GM23338 (cell line): Measurements from ENCODE around the gene WWC1. TPM values are rescaled to one million over a fixed set of nuclear protein-coding genes. Genes with fewer than 3 reads are reported as not detected.
"Not testable (repeated sequence)": the region's sequence is repeated elsewhere in the genome, so short reads cannot be mapped to it uniquely, and the experiment has no call there.

Experiments used
- ATAC-seq: fragments of 200-7000 bp; cut with Tn5 transposase; 3 replicates; pipeline ENCODE4 v1.9.1; 2020
- DNase-seq: peaks from one replicate; pipeline ENCODE4 v3.0.0-alpha.2; 2015; ENCODE audit warnings: low spot score
- H2AFZ ChIP-seq: fragments of 200-600 bp; sonication (generic); 2 replicates; pipeline ENCODE4 v1.8.0; 2016; ENCODE audit warnings: antibody characterized with exemption, mild to moderate bottlenecking, moderate library complexity
- H3F3A ChIP-seq: fragments of 200-600 bp; sonication (generic); replicated peaks from 2 replicates; pipeline ENCODE4 v1.8.0; 2017; ENCODE audit warnings: antibody characterized with exemption, mixed run types, low read depth
- H3K27ac ChIP-seq: fragments of 200-600 bp; sonication (generic); 2 replicates; pipeline ENCODE4 v1.6.1; 2016; ENCODE audit warnings: low read depth
- H3K27me3 ChIP-seq: fragments of 200-600 bp; sonication (generic); 2 replicates; pipeline ENCODE4 v1.8.0; 2016; ENCODE audit warnings: mild to moderate bottlenecking, mixed run types, moderate library complexity; ENCODE audit not compliant: insufficient read depth
- H3K36me3 ChIP-seq: fragments of 200-600 bp; sonication (generic); 2 replicates; pipeline ENCODE4 v1.8.0; 2016; ENCODE audit warnings: mild to moderate bottlenecking; ENCODE audit not compliant: insufficient read depth
- H3K4me1 ChIP-seq: fragments of 200-600 bp; sonication (generic); 2 replicates; pipeline ENCODE4 v1.8.0; 2016; ENCODE audit warnings: mild to moderate bottlenecking, moderate library complexity; ENCODE audit not compliant: insufficient read depth
- H3K4me2 ChIP-seq: fragments of 200-600 bp; sonication (generic); 2 replicates; pipeline ENCODE4 v1.7.1; 2017; ENCODE audit warnings: mixed run types
- H3K4me3 ChIP-seq: fragments of 200-600 bp; sonication (generic); 2 replicates; pipeline ENCODE4 v1.6.1; 2016; ENCODE audit warnings: mixed run types
- H3K79me2 ChIP-seq: fragments of 200-600 bp; sonication (generic); replicated peaks from 2 replicates; pipeline ENCODE4 v1.8.0; 2017; ENCODE audit warnings: mild to moderate bottlenecking; ENCODE audit not compliant: insufficient read depth
- H3K9me2 ChIP-seq: fragments of 200-600 bp; sonication (generic); 2 replicates; pipeline ENCODE4 v1.8.0; 2017; ENCODE audit not compliant: insufficient read depth
- H4K20me1 ChIP-seq: fragments of 200-600 bp; sonication (generic); replicated peaks from 2 replicates; pipeline ENCODE4 v1.8.0; 2017; ENCODE audit warnings: mild to moderate bottlenecking; ENCODE audit not compliant: insufficient read depth
- H3K27ac Mint-ChIP-seq: 2 replicates; pipeline ENCODE4 v1.8.0; 2020; ENCODE audit warnings: inconsistent platforms, mild to moderate bottlenecking, moderate library complexity, mixed read lengths
- H3K27me3 Mint-ChIP-seq: 3 replicates; pipeline ENCODE4 v1.8.0; 2022; ENCODE audit warnings: low read depth, mild to moderate bottlenecking, moderate library complexity, mixed read lengths, inconsistent platforms; ENCODE audit not compliant: insufficient read depth, poor library complexity
- H3K36me3 Mint-ChIP-seq: 3 replicates; pipeline ENCODE4 v1.8.0; 2021; ENCODE audit warnings: low read depth, mild to moderate bottlenecking, inconsistent platforms, moderate library complexity, mixed read lengths
- H3K4me1 Mint-ChIP-seq: 3 replicates; pipeline ENCODE4 v1.8.0; 2020; ENCODE audit warnings: mild to moderate bottlenecking, inconsistent platforms, mixed read lengths
- H3K4me3 Mint-ChIP-seq: 3 replicates; pipeline ENCODE4 v1.8.0; 2021; ENCODE audit warnings: moderate library complexity, mild to moderate bottlenecking, inconsistent platforms, mixed read lengths
- H3K9me3 Mint-ChIP-seq: 3 replicates; pipeline ENCODE4 v1.8.0; 2020; ENCODE audit warnings: moderate library complexity, mild to moderate bottlenecking, inconsistent platforms, mixed read lengths
- CREB1 ChIP-seq: fragments of 250-450 bp; sonication (Bioruptor Pico); IDR thresholded peaks from 2 replicates; pipeline ENCODE4 v1.5.0; 2020; ENCODE audit warnings: low read depth, mild to moderate bottlenecking, moderate library complexity
- EZH2 ChIP-seq: fragments of 200-600 bp; sonication (generic); IDR thresholded peaks from one replicate; pipeline ENCODE4 v1.8.0; 2017; ENCODE audit warnings: antibody characterized with exemption, mild to moderate bottlenecking, low read depth; ENCODE audit not compliant: unreplicated experiment
- JUNB ChIP-seq: IDR thresholded peaks from one replicate; pipeline ENCODE4 v1.6.1; 2016; ENCODE audit warnings: antibody characterized with exemption; ENCODE audit not compliant: unreplicated experiment
- NANOG ChIP-seq: IDR thresholded peaks from 2 replicates; pipeline ENCODE4 v1.6.1; 2016; ENCODE audit warnings: antibody characterized with exemption, borderline replicate concordance
- REST ChIP-seq: IDR thresholded peaks from one replicate; pipeline ENCODE4 v1.6.1; 2018; ENCODE audit warnings: antibody characterized with exemption; ENCODE audit not compliant: unreplicated experiment
- ZNF331 ChIP-seq: fragments of 250-450 bp; sonication (Bioruptor Pico); IDR thresholded peaks from 2 replicates; pipeline ENCODE4 v1.5.0; 2020; ENCODE audit warnings: low read depth, mild to moderate bottlenecking, moderate library complexity
- polyA plus RNA-seq: library from polyadenylated mRNA; unstranded; fragments of >200 nt; fragmentation: Nextera tagmentation; extraction: Ambion mirVana; gene quantifications from 2 replicates; pipeline ENCODE4 v1.2.1, GENCODE V29; 2016
- total RNA-seq: library from RNA; depleted of rRNA; stranded (reverse); fragments of >200 nt; shearing (Covaris generic); gene quantifications from 2 replicates; pipeline ENCODE4 v1.2.3, GENCODE V29; 2014

WWC1 gene
- total and polyA plus RNA-seq, 2 experiments from 2014 or later, result 25.4 to 27.8 TPM

GRCh38 chr5:168434746-168435321 lies 143.4 kb downstream of the WWC1 start:
- Mint-ChIP-seq H3K27ac (no peak overlapping the region), H3K36me3 (peaks cover 58% of the 10 kb centered on the region)
- no peak overlapping the region for H3K27ac ChIP-seq

DNA sequence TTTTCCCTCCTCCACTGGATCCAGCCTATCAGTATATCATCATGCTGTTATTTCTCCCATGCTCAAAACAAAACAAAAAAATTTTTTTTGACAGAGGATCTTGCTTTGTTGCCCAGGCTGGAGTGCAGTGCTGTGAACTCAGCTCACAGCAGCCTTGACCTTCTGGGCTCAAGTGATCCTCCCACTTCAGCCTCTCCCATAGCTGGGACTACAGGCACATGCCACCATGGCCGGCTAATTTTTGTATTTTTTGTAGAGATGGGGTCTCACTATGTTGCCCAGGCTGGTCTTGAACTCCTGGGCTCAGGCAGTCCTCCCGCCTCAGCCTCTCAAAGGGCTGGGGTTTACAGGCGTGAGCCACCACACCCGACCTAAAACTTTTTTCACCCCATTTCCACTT lies 143.9 kb downstream of the WWC1 start:
- not testable (repeated sequence) for H3K4me1 ChIP-seq, H2AFZ ChIP-seq, H3K4me2 ChIP-seq, H3K27ac Mint-ChIP-seq, DNase-seq, H4K20me1 ChIP-seq, H3K4me3 ChIP-seq, H3K4me3 Mint-ChIP-seq, H3K36me3 ChIP-seq, H3K9me3 Mint-ChIP-seq, ATAC-seq, H3F3A ChIP-seq, H3K79me2 ChIP-seq, H3K27ac ChIP-seq, H3K9me2 ChIP-seq, H3K27me3 ChIP-seq
- peaks cover 12% of the 10 kb centered on the region for H3K4me1 Mint-ChIP-seq
- peaks cover 11% of the 10 kb centered on the region for H3K27me3 Mint-ChIP-seq
- peaks cover 53% of the 10 kb centered on the region for H3K36me3 Mint-ChIP-seq

More at GRCh38 chr5:168434746-168435321, 143.4 kb downstream of the WWC1 start:
- no peak overlapping the region for H3K4me3 ChIP-seq
- H3K36me3 ChIP-seq, result peaks cover 9% of the 10 kb centered on the region; the same call in 1 of the 2 replicates
- no peaks in the 10 kb centered on the region for H3K9me3 Mint-ChIP-seq
- no peaks in the 10 kb centered on the region for H3K79me2 ChIP-seq
- H3K4me3 Mint-ChIP-seq, result no peak overlapping the region
- no peaks in the 10 kb centered on the region for H3K9me2 ChIP-seq
- no peaks in the 10 kb centered on the region for H3F3A ChIP-seq
- no peaks in the 10 kb centered on the region; the same call in 1 of the 2 replicates for H4K20me1 ChIP-seq
- peaks cover 9% of the 10 kb centered on the region; the same call in 1 of the 2 replicates for H3K4me1 ChIP-seq
- H3K27me3 Mint-ChIP-seq, result peaks cover 11% of the 10 kb centered on the region
- ATAC-seq (no peak), DNase-seq (no peak)
- no peak overlapping the region for H3K4me2 ChIP-seq
- TF ChIP-seq CREB1 (no peak), EZH2 (no peak)
- H2AFZ ChIP-seq, result no peak overlapping the region
- no peaks in the 10 kb centered on the region for H3K27me3 ChIP-seq
- peaks cover 12% of the 10 kb centered on the region for H3K4me1 Mint-ChIP-seq

DNA sequence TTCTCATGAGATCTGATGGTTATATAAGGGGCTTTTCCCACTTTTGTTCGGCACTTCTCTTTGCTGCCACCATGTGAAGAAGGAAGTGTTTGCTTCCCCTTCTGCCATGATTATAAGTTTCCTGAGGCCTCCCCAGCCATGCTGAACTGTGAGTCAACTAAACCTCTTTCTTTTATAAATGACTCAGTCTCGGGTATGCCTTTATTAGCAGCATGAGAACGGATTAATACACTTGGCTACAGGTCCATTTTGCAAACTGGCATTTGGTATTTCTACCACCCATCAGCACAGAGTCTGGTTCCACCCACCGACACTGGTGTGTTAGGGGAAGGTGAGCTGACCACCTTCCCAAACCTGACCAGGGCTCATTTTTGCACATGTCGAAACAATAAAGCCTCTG lies 146.9 kb downstream of the WWC1 start:
- no peaks in the 10 kb centered on the region; the same call in 1 of the 2 replicates for H4K20me1 ChIP-seq
- H3F3A ChIP-seq, result no peaks in the 10 kb centered on the region
- Mint-ChIP-seq H3K4me3 (no peak overlapping the region), H3K27ac (no peak overlapping the region), H3K27me3 (peaks cover 11% of the 10 kb centered on the region), H3K4me1 (peaks cover 12% of the 10 kb centered on the region), H3K9me3 (no peaks in the 10 kb centered on the region), H3K36me3 (peaks cover 48% of the 10 kb centered on the region)
- no peaks in the 10 kb centered on the region for H3K9me2 ChIP-seq
- no peak overlapping the region for H3K4me2 ChIP-seq
- no peak for DNase-seq
- H3K79me2 ChIP-seq, result no peaks in the 10 kb centered on the region
- H3K4me1 ChIP-seq, result peaks cover 9% of the 10 kb centered on the region; the same call in 1 of the 2 replicates
- H3K27me3 ChIP-seq, result no peaks in the 10 kb centered on the region
- no peak overlapping the region for H3K27ac ChIP-seq
- no peak for TF ChIP-seq JUNB
- H2AFZ ChIP-seq, result no peak overlapping the region
- H3K36me3 ChIP-seq, result peaks cover 8% of the 10 kb centered on the region; the same call in 1 of the 2 replicates
- H3K4me3 ChIP-seq, result no peak overlapping the region
- no peak for ATAC-seq

GRCh38 chr5:168443533-168443932 lies 152.1 kb downstream of the WWC1 start:
- Mint-ChIP-seq H3K9me3 (no peaks in the 10 kb centered on the region), H3K27me3 (peaks cover 6% of the 10 kb centered on the region), H3K4me1 (no peaks in the 10 kb centered on the region), H3K4me3 (no peak overlapping the region), H3K36me3 (peaks cover 38% of the 10 kb centered on the region), H3K27ac (no peak overlapping the region)
- Histone ChIP-seq H3K36me3 (peaks cover 4% of the 10 kb centered on the region; the same call in 1 of the 2 replicates), H3K27ac (no peak overlapping the region), H3K4me3 (no peak overlapping the region), H3F3A (no peaks in the 10 kb centered on the region), H4K20me1 (no peaks in the 10 kb centered on the region; the same call in 1 of the 2 replicates), H2AFZ (no peak overlapping the region), H3K79me2 (no peaks in the 10 kb centered on the region), H3K9me2 (no peaks in the 10 kb centered on the region), H3K4me1 (no peaks in the 10 kb centered on the region), H3K4me2 (no peak overlapping the region), H3K27me3 (no peaks in the 10 kb centered on the region)
- no peak for DNase-seq
- ATAC-seq, result no peak
- TF ChIP-seq ZNF331 (CRISPR knock-in tag), result no peak
- no peak for TF ChIP-seq NANOG
- no peak for TF ChIP-seq CREB1
- no peak for TF ChIP-seq REST
